NT2/D1 (cell line): ENCODE measurements around the gene PSMC5.
A peak's percentile ranks its signal among the peaks of the same experiment; 100 is the strongest.

Experiments
- DNase-seq: peaks from one replicate; pipeline ENCODE4 v3.0.0-alpha.2; 2011; ENCODE audit warnings: low read depth, low spot score
- H3K27me3 ChIP-seq: 2 replicates; pipeline ENCODE4 v1.6.0; 2011; ENCODE audit warnings: mild to moderate bottlenecking; ENCODE audit not compliant: insufficient read length, insufficient read depth
- H3K36me3 ChIP-seq: 2 replicates; pipeline ENCODE4 v1.6.1; 2011; ENCODE audit warnings: mild to moderate bottlenecking, low read length, mixed read lengths; ENCODE audit not compliant: insufficient read depth, insufficient read length
- H3K4me1 ChIP-seq: 2 replicates; pipeline ENCODE4 v1.5.1; 2011; ENCODE audit not compliant: insufficient read depth, insufficient read length
- H3K4me3 ChIP-seq: 2 replicates; pipeline ENCODE4 v1.5.1; 2011; ENCODE audit warnings: low read depth; ENCODE audit not compliant: insufficient read length
- H3K9ac ChIP-seq: 2 replicates; pipeline ENCODE4 v1.6.0; 2011; ENCODE audit warnings: low read depth; ENCODE audit not compliant: insufficient read length
- H3K9me3 ChIP-seq: 2 replicates; pipeline ENCODE4 v1.5.1; 2011; ENCODE audit warnings: mild to moderate bottlenecking, low read length; ENCODE audit not compliant: insufficient read depth
- SUZ12 ChIP-seq: IDR thresholded peaks from 2 replicates; pipeline ENCODE4 v1.6.1; 2011; ENCODE audit not compliant: insufficient read length, insufficient read depth; ENCODE audit errors: extremely low read depth
- YY1 ChIP-seq: IDR thresholded peaks from 2 replicates; pipeline ENCODE4 v1.6.1; 2011; ENCODE audit not compliant: insufficient read length, insufficient read depth
- ZNF274 ChIP-seq: IDR thresholded peaks from 2 replicates; pipeline ENCODE4 v1.6.1; 2011; ENCODE audit warnings: mild to moderate bottlenecking, low read depth, low read length

PSMC5 gene

DNA sequence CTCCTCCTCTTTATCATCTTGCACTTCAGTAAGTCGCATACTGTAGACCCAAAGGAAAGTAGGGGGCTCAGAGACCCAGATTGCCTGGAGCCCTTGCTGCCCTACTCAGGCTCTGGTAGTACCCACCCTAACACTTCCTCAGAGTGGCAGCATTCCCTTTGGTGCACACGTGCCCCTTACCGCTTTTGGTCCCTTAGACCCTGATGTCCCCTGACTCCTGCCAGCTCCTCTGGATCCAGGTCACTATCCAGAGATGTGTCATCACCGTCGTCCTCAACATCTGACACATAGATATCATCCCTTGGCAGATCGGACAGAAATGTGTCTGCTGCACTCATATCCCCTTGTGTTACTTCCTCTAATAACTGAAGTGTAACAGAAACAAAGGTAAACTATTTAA is 5.4 kb upstream of the PSMC5 start:
- no peak overlapping the region for H3K9ac ChIP-seq
- H3K9me3 ChIP-seq: no peaks in the 10 kb centered on the region
- TF ChIP-seq SUZ12: no peak
- TF ChIP-seq YY1: no peak
- no peak for TF ChIP-seq ZNF274
- H3K4me1 ChIP-seq: no peaks in the 10 kb centered on the region
- H3K4me3 ChIP-seq: no peak overlapping the region
- peaks cover 90% of the 10 kb centered on the region for H3K36me3 ChIP-seq
- H3K27me3 ChIP-seq: no peaks in the 10 kb centered on the region
- no peak for DNase-seq

- no peaks in the 10 kb centered on the region for H3K9me3 ChIP-seq
- H3K4me1 ChIP-seq: no peaks in the 10 kb centered on the region
- peaks cover 82% of the 10 kb centered on the region for H3K36me3 ChIP-seq
- no peak overlapping the region for H3K4me3 ChIP-seq
- TF ChIP-seq ZNF274 (no peak), YY1 (no peak), SUZ12 (no peak)
- H3K27me3 ChIP-seq: no peaks in the 10 kb centered on the region
- H3K9ac ChIP-seq: no peak overlapping the region
- DNase-seq: no peak
These were observed 4.7 kb upstream of the PSMC5 start for GRCh38 chr17:63822537-63822936.

DNA sequence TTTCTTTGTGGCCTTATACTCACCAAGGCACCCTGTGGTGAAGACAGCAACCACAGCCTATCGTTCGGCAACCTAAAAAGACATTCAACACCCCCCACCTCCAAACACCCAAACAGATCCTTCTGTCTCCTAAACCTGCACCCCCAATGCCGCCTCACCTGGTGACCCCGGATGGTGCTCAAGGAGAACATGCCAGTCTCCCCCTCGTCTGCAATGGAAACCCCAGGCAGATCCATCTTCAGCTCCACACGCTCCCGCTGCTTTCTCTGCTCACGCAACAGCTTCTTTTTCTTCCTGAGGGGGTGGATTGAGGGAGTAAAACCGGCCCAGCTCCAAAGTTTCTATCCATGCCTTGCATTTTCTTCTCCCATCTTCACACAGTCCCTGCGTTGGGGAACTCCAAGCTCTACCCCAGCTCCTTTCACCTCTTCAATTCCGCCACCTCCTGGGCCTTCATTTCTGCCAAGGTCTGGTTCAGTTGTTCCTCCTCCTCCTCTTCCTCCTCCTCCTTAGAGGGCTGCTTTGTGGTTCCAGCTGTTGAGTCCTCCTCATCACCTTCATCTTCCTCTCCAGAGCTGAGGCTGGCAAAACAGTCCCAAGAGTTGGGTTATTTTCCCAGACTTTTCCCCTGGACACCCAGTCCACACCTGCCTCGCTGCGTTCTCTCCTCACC is 3.4 kb upstream of the PSMC5 start:
- no peaks in the 10 kb centered on the region for H3K4me1 ChIP-seq
- no peak overlapping the region for H3K4me3 ChIP-seq
- H3K9ac ChIP-seq: no peak overlapping the region
- DNase-seq: no peak
- no peaks in the 10 kb centered on the region for H3K9me3 ChIP-seq
- no peaks in the 10 kb centered on the region for H3K27me3 ChIP-seq
- H3K36me3 ChIP-seq: peaks cover 80% of the 10 kb centered on the region
- TF ChIP-seq ZNF274: no peak
- no peak for TF ChIP-seq YY1
- no peak for TF ChIP-seq SUZ12

GRCh38 chr17:63824362-63824761 is 2.9 kb upstream of the PSMC5 start:
- Histone ChIP-seq H3K9me3 (no peaks in the 10 kb centered on the region), H3K27me3 (no peaks in the 10 kb centered on the region), H3K36me3 (peaks cover 80% of the 10 kb centered on the region), H3K9ac (no peak overlapping the region), H3K4me1 (no peaks in the 10 kb centered on the region), H3K4me3 (no peak overlapping the region)
- TF ChIP-seq SUZ12 (no peak), YY1 (no peak), ZNF274 (no peak)
- no peak for DNase-seq

- Histone ChIP-seq H3K36me3 (peaks cover 83% of the 10 kb centered on the region), H3K4me3 (peak overlapping the region; percentile 97), H3K4me1 (no peaks in the 10 kb centered on the region), H3K27me3 (no peaks in the 10 kb centered on the region), H3K9ac (peak overlapping the region; percentile 92), H3K9me3 (no peaks in the 10 kb centered on the region)
- no peak for TF ChIP-seq SUZ12
- TF ChIP-seq YY1: no peak
- no peak for TF ChIP-seq ZNF274
- no peak for DNase-seq
These were observed 696 bp upstream of the PSMC5 start for GRCh38 chr17:63826468-63827001.

GRCh38 chr17:63827801-63828221 is 580 bp downstream of the PSMC5 start:
- DNase-seq: no peak
- no peaks in the 10 kb centered on the region for H3K27me3 ChIP-seq
- H3K4me1 ChIP-seq: peaks cover 4% of the 10 kb centered on the region
- peak overlapping the region; percentile 97 for H3K4me3 ChIP-seq
- no peaks in the 10 kb centered on the region for H3K9me3 ChIP-seq
- H3K36me3 ChIP-seq: peaks cover 83% of the 10 kb centered on the region
- TF ChIP-seq YY1 (no peak), SUZ12 (no peak), ZNF274 (no peak)
- peak overlapping the region; percentile 92 for H3K9ac ChIP-seq

DNA sequence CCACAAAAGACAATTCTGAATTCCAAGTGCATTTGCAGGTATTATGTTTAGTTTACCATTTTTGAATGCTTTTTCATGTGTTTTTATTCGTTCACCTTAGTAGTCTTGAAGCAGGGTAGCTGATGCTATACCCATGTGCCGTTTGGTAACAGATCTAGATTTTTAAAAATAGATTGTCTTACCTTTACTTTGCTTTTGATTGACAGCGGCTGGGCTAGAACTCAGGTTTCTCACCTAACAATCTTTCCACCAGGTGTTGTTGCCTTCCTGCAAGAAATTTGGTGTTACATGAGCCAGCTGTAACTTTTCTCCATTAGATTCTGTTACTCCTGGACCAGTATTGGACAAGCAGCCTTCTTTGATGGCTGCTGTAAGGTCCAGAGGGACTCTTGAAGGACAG is 1.7 kb downstream of the PSMC5 start:
- Histone ChIP-seq H3K4me3 (no peak overlapping the region), H3K27me3 (no peaks in the 10 kb centered on the region), H3K36me3 (peaks cover 84% of the 10 kb centered on the region), H3K9me3 (no peaks in the 10 kb centered on the region), H3K4me1 (peaks cover 6% of the 10 kb centered on the region), H3K9ac (no peak overlapping the region)
- TF ChIP-seq ZNF274: no peak
- no peak for TF ChIP-seq YY1
- DNase-seq: no peak
